GM21381 (cell line): Measurements from ENCODE around the gene DLGAP1.
"Not testable (repeated sequence)": the region's sequence is repeated elsewhere in the genome, so short reads cannot be mapped to it uniquely, and the experiment has no call there.

Source experiments
- ATAC-seq: cut with Tn5 transposase; IDR thresholded peaks from one replicate; pipeline ENCODE4 v1.9.1; 2021; ENCODE audit warnings: mild to moderate bottlenecking, moderate library complexity; ENCODE audit not compliant: unreplicated experiment

DLGAP1 gene

GRCh38 chr18:4391859-4392258, 63.2 kb downstream of the DLGAP1 start:
- no peak for ATAC-seq

DNA sequence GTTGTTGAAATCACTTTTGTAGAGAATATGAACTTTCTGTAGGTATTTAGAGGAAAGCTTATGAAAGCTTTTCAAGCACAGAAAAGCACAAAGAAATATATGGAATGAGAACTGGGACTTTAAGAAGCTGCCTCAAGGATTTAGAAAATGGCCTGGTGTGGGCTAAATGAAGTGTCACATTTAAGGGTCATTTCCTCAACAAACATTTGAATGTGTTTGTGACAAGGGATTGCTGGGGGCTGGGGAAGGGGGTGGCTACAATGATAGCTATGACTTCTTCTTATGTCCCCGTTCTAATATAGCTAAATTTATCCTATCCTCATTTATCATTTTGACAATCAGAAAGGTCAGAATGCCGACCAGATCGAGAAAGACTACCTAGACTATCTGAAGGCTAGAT, 69.2 kb downstream of the DLGAP1 start:
- ATAC-seq, result no peak

DNA sequence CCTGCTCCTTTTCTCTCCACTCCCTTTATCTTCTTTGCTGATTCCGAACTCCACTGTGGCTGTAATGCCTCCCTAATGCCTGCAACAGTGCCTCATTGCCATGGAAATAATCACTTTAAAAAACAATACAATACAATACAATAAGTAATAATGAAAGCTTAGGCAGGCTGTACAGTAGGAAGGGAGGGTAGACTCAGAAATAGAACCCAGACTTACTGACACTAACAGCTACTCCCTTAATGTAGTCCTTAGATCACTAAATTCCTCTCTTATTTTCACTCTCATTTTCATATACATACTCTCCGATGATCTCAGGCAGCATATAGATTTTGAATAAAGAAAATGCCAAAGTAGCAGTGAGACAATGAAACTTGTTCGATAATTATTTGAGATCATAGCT, 70.2 kb downstream of the DLGAP1 start:
- ATAC-seq, result no peak

DNA sequence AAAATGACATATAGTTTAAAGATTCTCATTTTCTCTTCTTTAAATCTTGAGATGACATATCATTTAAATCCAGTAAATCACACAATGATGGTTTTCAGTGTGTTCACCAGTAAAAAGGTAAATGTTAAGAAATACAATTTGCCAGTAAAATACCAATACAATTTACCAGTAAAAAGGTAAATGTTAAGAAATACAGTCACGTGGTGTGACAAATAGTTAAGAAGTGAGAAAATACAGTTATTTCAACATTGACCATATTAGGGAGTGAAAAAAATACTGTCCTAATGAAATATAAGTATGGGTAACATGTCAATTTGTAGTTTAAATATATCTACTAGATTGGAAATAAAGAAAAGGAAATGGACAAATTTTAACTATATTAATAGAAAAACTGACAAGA, 80.5 kb downstream of the DLGAP1 start:
- no peak for ATAC-seq

- no peak for ATAC-seq
These were observed 85.4 kb downstream of the DLGAP1 start for GRCh38 chr18:4369705-4370104.

- no peak for ATAC-seq
These were observed 94.8 kb downstream of the DLGAP1 start for GRCh38 chr18:4360221-4360715.

DNA sequence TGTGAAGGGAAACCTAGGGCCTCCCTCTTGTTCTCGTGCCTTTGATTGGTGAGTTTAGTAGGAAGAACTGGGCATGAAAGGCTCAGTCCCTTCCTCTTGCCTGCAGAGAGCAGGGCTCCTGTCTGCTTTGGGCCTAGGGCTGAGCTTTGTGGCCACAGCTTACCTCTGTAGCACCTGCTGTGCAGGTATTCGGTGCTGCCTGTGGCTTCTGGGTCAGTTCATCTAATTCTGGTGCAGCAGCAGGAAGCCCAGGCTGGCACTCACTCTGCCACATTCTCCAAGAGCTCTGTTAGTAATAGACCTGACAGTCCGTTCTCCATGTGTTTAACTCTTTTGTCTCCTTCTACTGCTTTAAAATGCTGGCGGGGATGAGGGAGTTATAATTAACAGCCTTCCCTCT, 96.5 kb downstream of the DLGAP1 start:
- ATAC-seq, result no peak

DNA sequence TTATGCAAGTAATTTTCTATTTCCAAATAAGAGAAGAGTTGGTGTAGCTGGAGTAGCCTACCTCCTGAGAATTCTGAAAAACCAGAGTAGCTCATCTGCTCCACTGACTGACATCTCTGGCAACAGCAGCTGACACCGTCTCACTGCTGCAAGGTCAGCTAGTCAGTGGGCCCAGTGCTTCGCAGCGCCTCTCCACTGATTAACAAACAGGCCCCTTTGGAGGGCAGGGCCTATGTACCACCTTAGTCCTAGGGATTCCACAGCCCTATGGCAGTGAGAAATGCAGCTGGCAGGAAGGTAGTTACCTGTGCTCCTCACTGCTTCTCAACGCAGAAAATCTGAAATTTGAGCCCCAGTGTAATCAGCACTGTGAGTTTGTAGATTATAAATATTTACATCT, 97.5 kb downstream of the DLGAP1 start:
- ATAC-seq, result no peak

DNA sequence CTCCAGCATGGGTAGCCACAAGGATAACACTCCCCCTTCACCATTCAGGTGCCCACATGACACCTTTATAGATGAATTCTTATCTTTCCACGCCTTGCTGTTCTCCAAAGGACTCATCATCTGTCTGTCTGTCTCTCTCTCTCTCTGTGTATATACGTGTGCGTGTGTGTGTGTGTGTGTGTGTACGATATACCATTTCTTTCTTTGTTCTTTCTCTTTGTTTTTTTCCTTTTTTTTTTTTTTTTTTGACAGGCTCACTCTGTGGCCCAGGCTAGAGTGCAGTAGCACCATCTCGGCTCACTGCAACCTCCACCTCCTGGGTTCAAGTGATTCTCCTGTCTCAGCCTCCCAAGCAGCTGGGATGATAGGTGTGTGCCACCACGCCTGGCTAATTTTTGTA, 98.2 kb downstream of the DLGAP1 start:
- ATAC-seq, result no peak

DNA sequence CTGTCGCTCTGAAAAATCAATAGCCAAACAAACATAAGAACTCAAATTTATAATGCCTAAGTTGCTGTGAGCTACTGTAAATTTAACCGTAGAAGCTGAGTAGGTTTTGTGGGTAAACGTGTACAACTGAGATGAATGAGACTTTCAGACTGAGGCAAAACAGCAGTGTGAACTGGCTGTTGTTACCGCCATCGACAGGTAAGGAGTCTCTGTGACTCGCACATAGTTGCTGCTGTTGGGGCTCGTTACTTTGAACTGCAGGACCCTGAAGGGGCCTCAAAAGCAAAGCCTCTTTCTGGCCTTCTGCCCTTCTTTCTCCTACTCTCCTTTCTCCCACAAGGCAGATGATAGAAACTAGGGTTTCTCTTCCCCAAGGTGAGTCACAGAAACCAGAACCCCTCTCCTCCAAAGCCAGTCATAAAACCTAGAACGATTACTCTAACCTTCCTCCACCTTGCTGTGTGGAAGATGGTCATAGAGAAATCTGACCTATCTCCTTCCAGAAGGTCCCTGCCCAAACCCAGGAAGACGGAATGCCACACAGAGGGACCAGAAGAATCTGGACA, 101.2 kb downstream of the DLGAP1 start:
- ATAC-seq, result no peak

GRCh38 chr18:4352746-4353551, 102.2 kb downstream of the DLGAP1 start:
- no peak for ATAC-seq

DNA sequence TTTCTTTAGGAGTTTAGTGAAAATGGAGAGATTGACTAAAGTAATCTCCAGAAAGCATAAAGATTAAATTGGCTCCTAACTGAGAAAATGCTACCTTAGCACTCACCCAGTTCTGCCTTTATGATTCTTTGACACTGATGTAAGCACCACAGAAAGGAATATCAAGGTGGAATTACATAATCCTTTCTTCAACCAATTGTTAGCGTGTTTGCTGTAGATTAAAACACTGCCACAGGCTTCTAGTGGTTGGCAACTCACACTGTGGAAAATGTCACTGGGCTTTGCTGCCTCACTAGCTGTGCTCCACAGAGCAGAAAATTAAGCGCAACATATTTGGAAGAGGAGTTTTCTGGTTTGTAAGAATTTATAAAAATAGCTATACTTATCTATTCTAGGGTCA, 104.1 kb downstream of the DLGAP1 start:
- no peak for ATAC-seq

GRCh38 chr18:4335386-4335785, 119.7 kb downstream of the DLGAP1 start:
- no peak for ATAC-seq

DNA sequence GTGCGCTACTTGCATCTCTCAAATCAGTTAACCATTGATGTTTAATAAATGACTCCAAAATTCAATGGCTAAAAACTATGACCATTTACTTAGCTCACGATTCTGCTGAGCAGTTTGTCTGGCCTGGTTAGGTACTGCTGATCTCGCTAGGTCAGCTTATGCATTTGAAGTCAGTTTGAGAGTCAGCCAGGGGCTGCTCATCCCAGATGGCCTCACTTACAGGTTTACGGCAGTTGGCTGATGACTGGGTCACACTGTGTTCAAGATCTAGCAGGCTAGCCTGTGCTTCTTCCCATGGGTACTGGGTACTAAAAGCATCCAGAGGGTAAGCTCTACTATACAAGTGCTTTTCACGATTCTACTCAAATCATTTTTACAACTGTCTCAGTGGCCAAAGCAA, 122.1 kb downstream of the DLGAP1 start:
- no peak for ATAC-seq

- no peak for ATAC-seq
These were observed 135.1 kb downstream of the DLGAP1 start for GRCh38 chr18:4319738-4320677.

DNA sequence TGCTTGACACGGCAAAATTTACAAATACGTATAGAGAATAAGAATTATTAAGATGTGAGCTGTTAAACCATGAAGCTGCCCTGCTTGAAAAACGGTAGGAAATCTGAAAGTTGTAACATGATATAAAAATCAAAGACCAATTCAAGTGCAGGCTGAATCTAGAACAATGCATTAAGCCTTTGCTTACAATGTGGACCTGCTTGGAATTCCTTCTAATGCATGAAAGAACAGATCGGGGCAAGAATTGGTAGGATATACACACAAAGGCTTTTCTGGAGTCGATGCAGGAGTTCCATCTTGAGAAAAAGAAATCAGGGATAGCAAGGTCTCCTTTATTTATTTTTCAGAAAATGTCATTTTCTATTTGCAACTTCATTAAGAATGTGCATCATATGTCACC, 136.8 kb downstream of the DLGAP1 start:
- no peak for ATAC-seq

- not testable (repeated sequence) for ATAC-seq
These were observed 143.2 kb downstream of the DLGAP1 start for GRCh38 chr18:4311945-4312344.

DNA sequence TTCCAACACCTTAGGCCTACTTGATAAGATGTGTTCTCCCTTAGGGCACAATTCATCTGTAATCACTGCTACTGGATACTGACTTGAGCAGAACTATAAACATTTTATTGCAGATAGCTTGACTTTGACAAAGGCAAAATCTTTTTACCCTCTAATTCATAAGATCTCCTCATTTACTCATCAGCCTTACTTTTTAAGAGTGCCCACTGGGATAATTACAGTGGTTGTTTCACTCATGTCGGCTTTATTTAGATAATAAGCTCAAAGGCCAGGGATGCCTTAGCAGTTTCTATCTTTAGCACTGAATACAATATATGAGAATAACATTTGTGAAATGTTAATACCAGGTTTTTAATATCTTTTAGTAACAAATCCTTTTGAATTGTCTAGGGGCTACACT, 144.0 kb downstream of the DLGAP1 start:
- ATAC-seq, result no peak

DNA sequence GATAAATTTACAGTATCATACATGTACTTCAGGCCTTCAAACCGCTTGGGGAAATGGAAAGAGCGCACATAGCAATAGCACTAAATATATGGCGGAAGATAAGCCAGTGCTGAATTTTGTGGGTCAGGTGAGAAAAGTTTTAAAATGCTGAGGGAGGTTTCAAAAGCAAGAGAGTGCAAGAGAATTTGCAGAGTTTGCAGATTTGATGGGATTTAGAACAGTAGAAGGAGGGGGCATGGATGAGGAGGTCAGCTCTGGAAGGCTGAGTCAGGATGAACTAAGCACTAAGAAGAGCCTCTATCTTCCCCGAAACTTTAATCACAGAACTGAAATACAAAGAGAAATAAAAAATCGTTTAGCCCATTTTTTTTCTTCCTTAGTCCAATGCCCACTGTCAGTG, 145.9 kb downstream of the DLGAP1 start:
- ATAC-seq, result no peak

- ATAC-seq, result no peak
These were observed 146.5 kb downstream of the DLGAP1 start for GRCh38 chr18:4308576-4308975.

DNA sequence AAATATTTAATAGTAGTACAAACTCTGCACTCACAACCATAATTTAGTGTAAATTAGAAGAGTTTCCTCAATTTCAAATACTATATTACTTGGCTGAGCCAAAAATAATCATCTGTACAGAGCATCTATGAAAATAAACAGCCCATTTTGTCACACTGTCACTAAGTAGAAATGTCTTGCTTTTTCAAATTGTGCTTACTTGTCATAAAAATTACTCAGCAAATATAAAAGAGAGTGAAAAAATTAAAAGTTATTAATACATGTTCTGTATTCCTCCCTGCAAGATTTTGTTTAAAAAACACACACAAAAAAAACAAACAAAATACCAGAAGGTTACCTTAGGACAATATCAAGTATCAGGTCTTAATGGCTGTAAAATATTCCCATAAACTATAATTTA, 155.7 kb downstream of the DLGAP1 start:
- no peak for ATAC-seq

GRCh38 chr18:4293337-4293736, 161.8 kb downstream of the DLGAP1 start:
- no peak for ATAC-seq
